Measurements from ENCODE around the gene SNAP91. TPM values are rescaled to one million over a fixed set of nuclear protein-coding genes. Genes with fewer than 3 reads are reported as not detected.

SNAP91 gene
- total and polyA plus RNA-seq, 2 of the 8 experiments (the other 6 are each of a cell fraction or from before 2014, with no cell fraction given): 1.3 to 1.5 TPM

DNA sequence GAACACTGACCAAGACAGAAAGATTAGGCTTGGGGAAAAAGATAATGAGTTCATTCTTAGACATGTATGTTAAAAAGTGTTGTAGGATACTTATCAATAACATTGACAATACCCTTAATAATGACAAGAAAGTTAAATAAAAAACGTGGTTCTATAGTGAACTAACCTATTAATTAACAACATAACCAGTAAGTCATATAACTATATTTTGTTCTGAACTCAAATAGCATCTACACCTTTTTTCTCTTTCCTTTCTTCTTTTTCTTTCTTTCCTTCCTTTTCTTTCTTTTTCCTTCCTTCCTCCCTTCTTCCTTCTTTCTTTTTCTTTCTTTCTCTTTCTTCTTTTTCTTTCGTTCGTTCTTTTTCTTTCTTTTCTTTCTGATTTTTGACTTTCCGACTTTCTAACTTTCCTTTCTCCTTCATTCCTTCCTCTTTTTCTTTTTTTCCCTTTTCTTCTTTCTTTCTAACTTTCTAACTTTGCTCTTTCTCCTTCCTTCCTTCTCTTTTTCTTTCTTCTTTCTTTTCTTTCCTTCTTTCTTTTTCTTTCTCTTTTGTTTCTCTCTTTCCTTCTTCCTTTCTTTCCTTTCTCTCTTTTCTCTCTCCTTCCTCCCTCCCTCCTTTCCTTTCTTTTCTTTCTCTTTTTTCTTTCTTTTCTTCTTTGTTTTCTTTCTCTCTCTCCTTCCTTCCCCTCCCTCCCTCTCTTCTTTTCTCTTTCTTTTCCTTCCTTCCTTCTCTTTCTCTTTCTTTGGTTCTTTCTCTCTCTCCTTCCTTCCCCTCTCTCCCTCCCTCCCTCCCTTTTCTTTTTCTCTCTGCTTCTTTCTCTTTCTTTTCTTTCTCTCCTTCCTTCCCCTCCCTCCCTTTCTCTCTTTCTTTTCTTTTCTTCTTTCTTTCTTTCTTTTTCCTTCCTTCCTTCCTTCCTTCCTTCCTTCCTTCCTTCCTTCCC, 172.0 kb downstream of the SNAP91 start:
- no peak overlapping the region for H3K4me2 ChIP-seq (ENCODE audit: insufficient read depth in 1 of 2, low read depth in 2 of 2, low read length in 2 of 2)

More for the DNA sequence above, 172.0 kb downstream of the SNAP91 start:
- Histone ChIP-seq H2AFZ (ENCODE audit: low read length) (no peak overlapping the region), H2BK15ac (ENCODE audit: low read length) (no peak overlapping the region), H3K27ac (ENCODE audit: low read depth, low read length) (no peak overlapping the region), H3K18ac (ENCODE audit: extremely low read depth, low read length) (no peak overlapping the region), H3K36me3 (ENCODE audit: control insufficient read depth in 2 of 4, insufficient read depth in 4 of 4, low read length in 3 of 4) (no peaks in the 10 kb centered on the region), H3K79me2 (ENCODE audit: control insufficient read depth in 1 of 2, insufficient read depth in 2 of 2, low read length in 2 of 2) (no peaks in the 10 kb centered on the region), H2BK20ac (ENCODE audit: low read length) (no peak overlapping the region), H2AK5ac (ENCODE audit: low read depth, low read length) (no peak overlapping the region), H3K9ac (replicated peaks in 1 of 4; ENCODE audit: extremely low read depth in 1 of 4, low read depth in 3 of 4, low read length in 3 of 4) (no peak overlapping the region), H3K4me1 (replicated peaks in 1 of 4; ENCODE audit: control insufficient read depth in 3 of 4, insufficient read depth in 4 of 4, low read length in 3 of 4) (no peaks in the 10 kb centered on the region), H3K23me2 (ENCODE audit: low read depth, low read length) (no peaks in the 10 kb centered on the region), H3K23ac (ENCODE audit: insufficient read length) (no peak overlapping the region), H3K56ac (replicated peaks; ENCODE audit: insufficient read length, low read depth, low read length) (no peak overlapping the region), H2BK12ac (ENCODE audit: low read depth, low read length) (no peak overlapping the region), H2BK5ac (ENCODE audit: low read depth, low read length) (no peak overlapping the region), H4K5ac (ENCODE audit: insufficient read length, low read depth, low read length) (no peak overlapping the region), H3K4ac (replicated peaks; ENCODE audit: insufficient read length, low read depth, low read length) (no peak overlapping the region), H3K4me3 (ENCODE audit: extremely low read depth in 1 of 4, insufficient read depth in 2 of 4, low read depth in 3 of 4, low read length in 4 of 4) (no peak overlapping the region), H4K91ac (replicated peaks; ENCODE audit: insufficient read length, low read length) (no peak overlapping the region), H4K20me1 (replicated peaks in 1 of 2; ENCODE audit: control insufficient read depth in 1 of 2, insufficient read depth in 2 of 2, low read length in 2 of 2) (no peaks in the 10 kb centered on the region), H3K14ac (ENCODE audit: insufficient read length) (no peak overlapping the region), H3K9me3 (ENCODE audit: insufficient read depth in 2 of 2, low read depth in 1 of 2, low read length in 1 of 2) (no peaks in the 10 kb centered on the region), H3K27me3 (replicated peaks in 1 of 4; ENCODE audit: control insufficient read depth in 3 of 4, extremely low read depth in 1 of 4, insufficient read depth in 3 of 4, low read length in 3 of 4) (no peaks in the 10 kb centered on the region), H3K79me1 (ENCODE audit: low read depth, low read length) (no peaks in the 10 kb centered on the region), H2BK120ac (replicated peaks; ENCODE audit: low read depth, low read length) (no peak overlapping the region), H4K8ac (ENCODE audit: extremely low read depth, insufficient read depth, low read length) (no peak overlapping the region)
- ChIA-PET POLR2A (ENCODE audit: partially characterized antibody) (interaction anchor here (0.6 kb wide), 1 partner anchor 735 kb away, joined by 4 read pairs; no protein-coding TSS in a partner anchor), CTCF (ENCODE audit: partially characterized antibody) (interaction anchor here (0.6 to 1.4 kb wide), 41 partner anchors 8 to 1399 kb away, joined by 3 to 11 read pairs (median 4); partner anchors contain the start of genes PRSS35 and UBE3D)
- TF ChIP-seq SRF (IDR thresholded peaks at IDR 0.05; ENCODE audit: low read depth, low read length) (no peak), BACH1 (IDR thresholded peaks at IDR 0.05; ENCODE audit: low read length) (no peak), SP2 (IDR thresholded peaks at IDR 0.05; ENCODE audit: low read length) (no peak), BCL11A (IDR thresholded peaks at IDR 0.05; ENCODE audit: low read depth in 2 of 2, low read length in 2 of 2) (no peak), FOSL1 (IDR thresholded peaks at IDR 0.05; ENCODE audit: insufficient read depth, low read depth, low read length) (no peak), SUZ12 (IDR thresholded peaks at IDR 0.05; ENCODE audit: low read length) (no peak), RBBP5 (IDR thresholded peaks at IDR 0.05; ENCODE audit: borderline replicate concordance, low read depth, low read length) (no peak)
- 65 to 100% methylated on average over 1 to 4 of the region's 4 CpGs for WGBS, 2 experiments (ENCODE audit: extremely low coverage in 1 of 2, insufficient coverage in 1 of 2, insufficient read length in 1 of 2, insufficient replicate concordance in 2 of 2, low coverage in 1 of 2, low lambda C conversion rate in 2 of 2, missing lambda C conversion rate in 1 of 2)
- FAIRE-seq: no peak
- no peak for DNase-seq (ENCODE audit: low read depth in 1 of 2, low spot score in 2 of 2)
